ENCODE data around the gene ADGRL4.
"Not testable (repeated sequence)": the region's sequence is repeated elsewhere in the genome, so short reads cannot be mapped to it uniquely, and the experiment has no call there.

The ADGRL4 gene

GRCh38 chr1:78916986-78917385 lies 89.5 kb downstream of the ADGRL4 start:
- DNase-seq = no peak

GRCh38 chr1:78913950-78914349 lies 92.6 kb downstream of the ADGRL4 start:
- DNase-seq = no peak

- no peak for DNase-seq
Observed at GRCh38 chr1:78911956-78912880, 94.3 kb downstream of the ADGRL4 start.

GRCh38 chr1:78902641-78903040 lies 103.9 kb downstream of the ADGRL4 start:
- DNase-seq = no peak

GRCh38 chr1:78894811-78895210 lies 111.7 kb downstream of the ADGRL4 start:
- DNase-seq = no peak

GRCh38 chr1:78892260-78892840 lies 114.2 kb downstream of the ADGRL4 start:
- DNase-seq = no peak

GRCh38 chr1:78887458-78887857 lies 119.1 kb downstream of the ADGRL4 start:
- DNase-seq = no peak

- no peak for DNase-seq
Observed at GRCh38 chr1:78884685-78885452, 121.7 kb downstream of the ADGRL4 start.

- DNase-seq = no peak
Observed at GRCh38 chr1:78880223-78880622, 126.3 kb downstream of the ADGRL4 start.

GRCh38 chr1:78875986-78876385 lies 130.5 kb downstream of the ADGRL4 start:
- DNase-seq = not testable (repeated sequence)

GRCh38 chr1:78872801-78873200 lies 133.7 kb downstream of the ADGRL4 start:
- not testable (repeated sequence) for DNase-seq

GRCh38 chr1:78871249-78871648 lies 135.3 kb downstream of the ADGRL4 start:
- DNase-seq = no peak

- DNase-seq = no peak
Observed at GRCh38 chr1:78869136-78869535, 137.4 kb downstream of the ADGRL4 start.

- DNase-seq = no peak
Observed at GRCh38 chr1:78864175-78864574, 142.4 kb downstream of the ADGRL4 start.

- no peak for DNase-seq
Observed at GRCh38 chr1:78856096-78856495, 150.4 kb downstream of the ADGRL4 start.

GRCh38 chr1:78855258-78855657 lies 151.3 kb downstream of the ADGRL4 start:
- DNase-seq = no peak

GRCh38 chr1:78854556-78854955 lies 152.0 kb downstream of the ADGRL4 start:
- DNase-seq = no peak

- DNase-seq = no peak
Observed at GRCh38 chr1:78843546-78843945, 163.0 kb downstream of the ADGRL4 start.

- DNase-seq = no peak
Observed at GRCh38 chr1:78843111-78843510, 163.4 kb downstream of the ADGRL4 start.

- DNase-seq = no peak
Observed at GRCh38 chr1:78840453-78841271, 165.9 kb downstream of the ADGRL4 start.
